HG03196 (cell line): ENCODE results near the gene AGAP1.

ENCODE experiments used
- ATAC-seq: cut with Tn5 transposase; IDR thresholded peaks from one replicate; pipeline ENCODE4 v1.9.1; 2021; ENCODE audit not compliant: unreplicated experiment

AGAP1 gene

GRCh38 chr2:235726554-235726953 lies 232.7 kb downstream of the AGAP1 start:
- no peak for ATAC-seq

GRCh38 chr2:235727174-235727573 lies 233.3 kb downstream of the AGAP1 start:
- ATAC-seq = no peak

GRCh38 chr2:235727891-235728799 lies 234.3 kb downstream of the AGAP1 start:
- no peak for ATAC-seq

- no peak for ATAC-seq
Measured at GRCh38 chr2:235728800-235729556, 235.1 kb downstream of the AGAP1 start.

GRCh38 chr2:235729557-235729947 lies 235.7 kb downstream of the AGAP1 start:
- no peak for ATAC-seq

- ATAC-seq = no peak
Measured at GRCh38 chr2:235730115-235730514, 236.3 kb downstream of the AGAP1 start.

- ATAC-seq = no peak
Measured at GRCh38 chr2:235733761-235734160, 239.9 kb downstream of the AGAP1 start.

GRCh38 chr2:235734168-235734567 lies 240.3 kb downstream of the AGAP1 start:
- no peak for ATAC-seq

- no peak for ATAC-seq
Measured at GRCh38 chr2:235734688-235735231, 240.9 kb downstream of the AGAP1 start.

- ATAC-seq = no peak
Measured at GRCh38 chr2:235737396-235737795, 243.6 kb downstream of the AGAP1 start.

GRCh38 chr2:235737840-235738239 lies 244.0 kb downstream of the AGAP1 start:
- ATAC-seq = no peak

GRCh38 chr2:235739704-235740415 lies 246.0 kb downstream of the AGAP1 start:
- no peak for ATAC-seq

GRCh38 chr2:235740821-235741220 lies 247.0 kb downstream of the AGAP1 start:
- ATAC-seq = no peak

- no peak for ATAC-seq
Measured at GRCh38 chr2:235744161-235744560, 250.3 kb downstream of the AGAP1 start.

- no peak for ATAC-seq
Measured at GRCh38 chr2:235745597-235745996, 251.8 kb downstream of the AGAP1 start.

- ATAC-seq = peak; percentile 76
Measured at GRCh38 chr2:235746257-235746934, 252.6 kb downstream of the AGAP1 start.

- ATAC-seq = no peak
Measured at GRCh38 chr2:235747001-235747785, 253.3 kb downstream of the AGAP1 start.

- ATAC-seq = no peak
Measured at GRCh38 chr2:235747786-235748091, 253.9 kb downstream of the AGAP1 start.

GRCh38 chr2:235749121-235749770 lies 255.4 kb downstream of the AGAP1 start:
- no peak for ATAC-seq

GRCh38 chr2:235749771-235750160 lies 255.9 kb downstream of the AGAP1 start:
- no peak for ATAC-seq
